ENCODE measurements around the gene KCNJ11. TPM values are rescaled to one million over a fixed set of nuclear protein-coding genes. Genes with fewer than 3 reads are reported as not detected.

KCNJ11 gene
- total and polyA plus RNA-seq, 8 donors: 1.8 to 11.6 (median 8.1) TPM

- no peak for DNase-seq
- Histone ChIP-seq H3K36me3 (no peaks in the 10 kb centered on the region), H3K4me1 (no peaks in the 10 kb centered on the region), H3K27ac (no peak overlapping the region), H3K27me3 (no peaks in the 10 kb centered on the region), H3K4me3 (no peak overlapping the region), H3K9me3 (no peaks in the 10 kb centered on the region)
- intact Hi-C loops (cut with DNase I): no loop called here
- no peak for TF ChIP-seq CTCF (IDR thresholded peaks at IDR 0.05)
- ATAC-seq: no peak
Observed at GRCh38 chr11:17396598-17397310, 8.3 kb upstream of the KCNJ11 start.

GRCh38 chr11:17395978-17396377 is 7.5 kb upstream of the KCNJ11 start:
- Histone ChIP-seq H3K27ac (no peak overlapping the region), H3K4me1 (no peaks in the 10 kb centered on the region), H3K4me3 (no peak overlapping the region), H3K9me3 (no peaks in the 10 kb centered on the region), H3K36me3 (no peaks in the 10 kb centered on the region), H3K27me3 (no peaks in the 10 kb centered on the region)
- no peak for TF ChIP-seq CTCF (IDR thresholded peaks at IDR 0.05)
- intact Hi-C loops (cut with DNase I): no loop called here
- no peak for ATAC-seq
- DNase-seq: no peak

GRCh38 chr11:17395554-17395961 is 7.1 kb upstream of the KCNJ11 start:
- DNase-seq (peak in 1 of 4 donors; percentile 72), ATAC-seq (no peak)
- Histone ChIP-seq H3K36me3 (no peaks in the 10 kb centered on the region), H3K9me3 (no peaks in the 10 kb centered on the region), H3K27ac (no peak overlapping the region), H3K4me1 (no peaks in the 10 kb centered on the region), H3K4me3 (no peak overlapping the region), H3K27me3 (no peaks in the 10 kb centered on the region)
- TF ChIP-seq CTCF (IDR thresholded peaks at IDR 0.05): no peak
- intact Hi-C loops (cut with DNase I): no loop called here

- H3K4me3 ChIP-seq: no peak overlapping the region
- intact Hi-C loops (cut with DNase I): no loop called here
- ATAC-seq: no peak
Observed at GRCh38 chr11:17394743-17395390, 6.4 kb upstream of the KCNJ11 start.

More at GRCh38 chr11:17394743-17395390, 6.4 kb upstream of the KCNJ11 start:
- Histone ChIP-seq H3K36me3 (no peaks in the 10 kb centered on the region), H3K4me1 (peaks cover 0 to under 1% of the 10 kb centered on the region in 2 donors), H3K27ac (no peak overlapping the region), H3K9me3 (no peaks in the 10 kb centered on the region), H3K27me3 (peaks cover 0 to 2% of the 10 kb centered on the region in 2 donors)
- TF ChIP-seq CTCF (IDR thresholded peaks at IDR 0.05): no peak
- no peak for DNase-seq
